Central memory CD8-positive, alpha-beta T cell (primary cell): Measurements from ENCODE around the gene ALLC.

Experiments
- ATAC-seq: fragments of 150-1000 bp; cut with Tn5 transposase; replicated peaks from 2 replicates; pipeline ENCODE4 v1.10.0; 2022; ENCODE audit warnings: mild to moderate bottlenecking, moderate FRiP score, moderate number of reproducible peaks; ENCODE audit not compliant: poor library complexity, severe bottlenecking; ENCODE audit errors: extremely low read depth
- DNase-seq, 2 donors: peaks; one replicate each; pipeline ENCODE4 v3.0.0; 2021; ENCODE audit warnings: low spot score in 2 of 2
- H3K27ac Mint-ChIP-seq: one replicate; pipeline ENCODE4 v1.8.0; 2022; ENCODE audit warnings: low read depth, mild to moderate bottlenecking, moderate library complexity, mixed read lengths
- H3K27me3 Mint-ChIP-seq: one replicate; pipeline ENCODE4 v1.8.0; 2022; ENCODE audit warnings: mixed read lengths
- H3K36me3 Mint-ChIP-seq: one replicate; pipeline ENCODE4 v1.8.0; 2022; ENCODE audit warnings: mild to moderate bottlenecking, moderate library complexity, mixed read lengths; ENCODE audit not compliant: insufficient read depth
- H3K4me1 Mint-ChIP-seq: one replicate; pipeline ENCODE4 v1.8.0; 2022; ENCODE audit warnings: mixed read lengths
- H3K4me3 Mint-ChIP-seq: one replicate; pipeline ENCODE4 v1.8.0; 2022; ENCODE audit warnings: mild to moderate bottlenecking, moderate library complexity, mixed read lengths
- H3K9me3 Mint-ChIP-seq: one replicate; pipeline ENCODE4 v1.8.0; 2022; ENCODE audit warnings: mixed read lengths

The ALLC gene

DNA sequence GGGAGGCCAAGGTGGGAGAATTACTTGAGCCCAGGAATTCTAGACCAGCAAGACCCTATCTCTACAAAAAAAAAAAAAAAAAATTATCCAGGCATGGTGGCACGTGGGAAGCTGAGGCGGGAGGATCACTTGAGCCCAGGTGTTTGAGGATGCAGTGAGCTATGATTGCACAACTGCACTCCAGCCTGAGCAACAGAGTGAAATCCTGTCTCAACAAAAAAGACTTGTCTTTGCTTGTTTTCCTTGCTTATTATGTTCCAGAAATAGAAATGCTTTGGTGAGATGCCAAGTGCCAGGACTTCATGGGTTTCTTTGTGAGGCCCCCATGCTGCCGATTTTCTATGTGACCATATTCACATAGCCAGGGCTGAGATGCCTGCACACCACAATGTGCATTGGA is 54.4 kb downstream of the ALLC start:
- H3K27ac Mint-ChIP-seq = no peak overlapping the region
- no peaks in the 10 kb centered on the region for H3K36me3 Mint-ChIP-seq
- no peak overlapping the region for H3K4me3 Mint-ChIP-seq
- ATAC-seq = no peak
- peaks cover 8% of the 10 kb centered on the region for H3K27me3 Mint-ChIP-seq
- DNase-seq = no peak
- no peaks in the 10 kb centered on the region for H3K9me3 Mint-ChIP-seq
- H3K4me1 Mint-ChIP-seq = no peaks in the 10 kb centered on the region

DNA sequence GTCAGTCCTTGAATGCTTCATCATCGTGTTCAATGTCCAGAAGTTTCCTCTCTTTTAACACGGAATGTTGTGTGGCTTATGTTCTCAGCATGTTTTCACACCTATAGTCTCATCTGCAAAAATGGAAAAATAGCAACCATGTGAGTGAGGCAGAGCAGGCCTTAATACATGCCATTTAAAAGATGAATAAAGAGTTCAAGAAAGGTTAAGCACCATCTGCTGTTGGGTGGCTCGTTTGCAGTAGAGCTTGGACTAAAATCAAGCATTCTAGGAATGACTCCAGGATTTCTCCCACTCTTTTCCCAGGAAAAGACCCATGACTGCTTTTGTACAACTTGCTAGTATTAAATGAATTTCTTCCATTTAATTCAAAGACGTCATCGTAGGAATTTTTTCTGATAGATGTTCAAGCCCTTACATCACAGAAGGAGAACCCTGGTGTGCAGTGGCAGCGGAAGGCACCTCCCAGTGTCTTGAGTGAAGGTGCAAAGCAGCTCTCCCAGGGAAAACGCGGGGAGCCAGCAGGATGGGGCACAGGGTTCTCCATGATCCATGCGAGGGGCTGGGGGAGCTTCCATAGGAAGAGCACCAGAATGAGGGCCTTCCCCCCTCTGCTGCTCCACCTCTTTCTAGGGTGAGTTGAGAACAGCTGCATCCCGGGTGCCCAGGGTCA is 55.0 kb downstream of the ALLC start:
- H3K27me3 Mint-ChIP-seq = peaks cover 8% of the 10 kb centered on the region
- H3K4me1 Mint-ChIP-seq = no peaks in the 10 kb centered on the region
- H3K36me3 Mint-ChIP-seq = no peaks in the 10 kb centered on the region
- no peaks in the 10 kb centered on the region for H3K9me3 Mint-ChIP-seq
- ATAC-seq (no peak), DNase-seq (no peak)
- H3K27ac Mint-ChIP-seq = no peak overlapping the region
- no peak overlapping the region for H3K4me3 Mint-ChIP-seq

DNA sequence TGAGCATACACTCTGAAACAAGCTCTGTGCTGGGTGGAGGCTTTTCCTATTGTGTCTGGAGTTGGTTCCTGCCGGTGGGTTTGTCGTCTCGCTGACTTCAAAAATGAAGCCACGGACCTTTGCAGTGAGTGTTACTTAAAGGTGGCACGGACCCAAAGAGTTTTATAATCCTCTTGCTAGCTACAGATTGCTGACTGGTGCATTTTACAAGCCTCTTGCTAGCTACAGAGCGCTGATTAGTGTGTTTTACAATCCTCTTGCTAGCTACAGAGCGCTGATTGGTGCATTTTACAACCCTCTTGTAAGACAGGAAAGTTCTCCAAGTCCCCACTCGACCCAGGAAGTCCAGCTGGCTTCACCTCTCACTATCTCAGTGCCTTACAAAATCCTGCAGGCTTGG is 60.7 kb downstream of the ALLC start:
- H3K27me3 Mint-ChIP-seq = peaks cover 17% of the 10 kb centered on the region

DNA sequence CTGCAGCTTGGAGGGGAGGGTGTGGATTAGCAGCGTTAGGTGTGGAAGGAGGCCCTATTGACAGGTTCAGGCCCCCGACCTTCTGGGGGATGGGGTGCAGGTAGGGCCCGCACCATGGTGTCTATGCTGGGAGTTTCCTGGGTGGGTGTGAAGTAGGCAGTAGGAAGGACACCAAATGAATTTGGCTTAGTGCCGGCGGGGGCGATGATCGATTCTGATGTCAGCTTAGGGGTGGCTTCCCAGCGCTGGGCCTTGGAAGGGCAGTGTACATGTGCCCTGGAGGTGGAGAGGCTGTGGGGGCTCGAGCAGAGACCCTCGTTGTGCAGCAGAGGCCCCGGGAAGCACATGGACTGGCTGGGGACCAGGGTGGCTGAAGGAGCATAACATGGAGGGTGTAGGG is 67.0 kb downstream of the ALLC start:
- H3K27ac Mint-ChIP-seq = no peak overlapping the region
- ATAC-seq = no peak
- peaks cover 2% of the 10 kb centered on the region for H3K36me3 Mint-ChIP-seq
- no peaks in the 10 kb centered on the region for H3K9me3 Mint-ChIP-seq
- H3K4me1 Mint-ChIP-seq = no peaks in the 10 kb centered on the region
- no peak overlapping the region for H3K4me3 Mint-ChIP-seq
- H3K27me3 Mint-ChIP-seq = peaks cover 59% of the 10 kb centered on the region
- no peak for DNase-seq

More for the DNA sequence above, 60.7 kb downstream of the ALLC start:
- Mint-ChIP-seq H3K36me3 (no peaks in the 10 kb centered on the region), H3K4me3 (no peak overlapping the region), H3K9me3 (no peaks in the 10 kb centered on the region), H3K4me1 (no peaks in the 10 kb centered on the region), H3K27ac (no peak overlapping the region)
- ATAC-seq (no peak), DNase-seq (no peak)

DNA sequence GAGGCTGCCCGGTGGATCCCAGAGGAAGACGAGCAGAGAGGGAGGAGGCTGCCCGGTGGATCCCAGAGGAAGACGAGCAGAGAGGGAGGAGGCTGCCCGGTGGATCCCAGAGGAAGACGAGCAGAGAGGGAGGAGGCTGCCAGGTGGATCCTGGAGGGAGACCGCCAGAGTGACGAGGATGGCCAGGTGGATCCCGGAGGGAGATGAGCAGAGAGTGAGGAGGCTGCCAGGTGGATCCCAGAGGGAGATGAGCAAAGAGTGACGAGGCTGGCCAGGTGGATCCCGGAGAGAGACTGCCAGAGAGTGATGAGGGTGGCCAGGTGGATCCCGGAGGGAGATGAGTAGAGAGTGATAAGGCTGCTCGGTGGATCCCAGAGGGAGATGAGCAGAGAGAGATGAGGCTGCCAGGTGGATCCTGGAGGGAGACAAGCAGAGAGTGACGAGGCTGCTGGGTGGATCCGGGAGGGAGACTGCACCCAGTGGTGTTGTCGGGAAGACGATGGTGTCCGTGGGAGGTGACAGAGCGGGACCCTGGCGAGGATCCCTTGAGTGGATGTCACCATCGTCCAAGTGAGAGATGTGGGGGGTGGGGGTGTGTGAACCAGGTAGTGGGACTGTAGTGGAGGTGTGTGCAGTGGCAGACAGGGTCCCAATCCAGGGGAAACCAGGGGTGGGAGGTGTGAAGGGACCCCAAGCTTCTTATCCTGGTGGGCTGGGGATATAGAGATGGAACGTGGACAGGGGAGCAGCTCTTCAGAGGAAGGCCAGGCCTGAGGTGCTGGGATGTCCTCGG is 67.7 kb downstream of the ALLC start:
- Mint-ChIP-seq H3K4me3 (no peak overlapping the region), H3K9me3 (no peaks in the 10 kb centered on the region), H3K4me1 (no peaks in the 10 kb centered on the region), H3K27ac (no peak overlapping the region), H3K36me3 (peaks cover 2% of the 10 kb centered on the region), H3K27me3 (peaks cover 61% of the 10 kb centered on the region)
- DNase-seq (no peak), ATAC-seq (peak; percentile 10)

DNA sequence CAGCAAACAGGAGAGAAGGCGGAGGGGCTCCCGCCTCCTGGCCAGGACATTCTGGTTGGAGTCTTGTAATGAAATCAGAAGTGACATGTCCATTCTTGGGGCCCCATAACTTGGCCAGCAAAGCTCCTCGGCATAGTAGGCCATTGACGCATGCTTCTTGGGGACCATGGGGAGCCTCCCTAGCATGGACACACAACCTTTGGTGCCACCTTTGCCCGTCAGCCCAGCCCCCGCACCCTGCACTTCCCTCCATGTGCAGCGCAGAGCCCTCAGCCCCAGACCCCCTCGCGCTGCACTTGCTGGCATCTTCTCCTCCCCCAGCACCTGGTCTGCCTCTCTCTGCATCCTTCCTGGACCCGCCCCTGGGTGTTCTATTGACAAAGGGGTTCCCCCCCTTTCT is 68.5 kb downstream of the ALLC start:
- no peak overlapping the region for H3K4me3 Mint-ChIP-seq
- H3K36me3 Mint-ChIP-seq = peaks cover 2% of the 10 kb centered on the region
- no peak overlapping the region for H3K27ac Mint-ChIP-seq
- ATAC-seq = no peak
- no peaks in the 10 kb centered on the region for H3K4me1 Mint-ChIP-seq
- peaks cover 63% of the 10 kb centered on the region for H3K27me3 Mint-ChIP-seq
- DNase-seq = no peak
- H3K9me3 Mint-ChIP-seq = no peaks in the 10 kb centered on the region

DNA sequence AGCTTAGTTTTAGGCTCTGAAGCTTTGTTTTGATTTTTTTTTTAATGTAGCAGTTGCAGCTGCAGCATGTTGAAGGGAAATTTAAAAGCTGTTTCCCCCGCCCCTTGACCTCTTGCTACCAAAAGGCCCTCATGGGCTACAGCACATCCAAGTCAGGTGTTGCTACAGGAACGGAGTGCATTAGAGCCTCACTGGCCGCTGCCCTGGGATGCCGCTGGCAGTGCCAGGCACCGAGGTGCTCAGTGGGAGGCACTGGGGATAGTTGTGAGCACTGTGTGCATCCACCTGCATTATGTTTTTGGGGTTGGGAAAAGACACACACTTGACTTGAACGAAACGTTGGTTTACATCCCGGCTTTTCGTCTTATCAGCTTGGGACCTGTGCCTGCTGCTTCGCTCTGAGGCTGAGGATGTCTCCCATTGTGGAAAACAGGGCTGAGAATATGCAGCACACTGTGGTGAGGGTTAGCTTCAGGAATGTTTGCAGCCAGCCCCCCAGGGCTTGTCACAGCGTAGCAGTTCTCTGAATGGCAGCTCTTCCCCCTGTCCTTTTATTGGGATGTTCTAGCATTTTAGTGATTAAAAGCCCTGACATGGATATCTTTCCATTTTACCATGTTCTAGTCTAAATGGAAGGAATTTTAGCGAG is 69.5 kb downstream of the ALLC start:
- no peaks in the 10 kb centered on the region for H3K4me1 Mint-ChIP-seq
- DNase-seq = no peak
- ATAC-seq = no peak
- peaks cover 67% of the 10 kb centered on the region for H3K27me3 Mint-ChIP-seq
- no peak overlapping the region for H3K27ac Mint-ChIP-seq
- no peaks in the 10 kb centered on the region for H3K9me3 Mint-ChIP-seq
- H3K36me3 Mint-ChIP-seq = peaks cover 2% of the 10 kb centered on the region
- no peak overlapping the region for H3K4me3 Mint-ChIP-seq

DNA sequence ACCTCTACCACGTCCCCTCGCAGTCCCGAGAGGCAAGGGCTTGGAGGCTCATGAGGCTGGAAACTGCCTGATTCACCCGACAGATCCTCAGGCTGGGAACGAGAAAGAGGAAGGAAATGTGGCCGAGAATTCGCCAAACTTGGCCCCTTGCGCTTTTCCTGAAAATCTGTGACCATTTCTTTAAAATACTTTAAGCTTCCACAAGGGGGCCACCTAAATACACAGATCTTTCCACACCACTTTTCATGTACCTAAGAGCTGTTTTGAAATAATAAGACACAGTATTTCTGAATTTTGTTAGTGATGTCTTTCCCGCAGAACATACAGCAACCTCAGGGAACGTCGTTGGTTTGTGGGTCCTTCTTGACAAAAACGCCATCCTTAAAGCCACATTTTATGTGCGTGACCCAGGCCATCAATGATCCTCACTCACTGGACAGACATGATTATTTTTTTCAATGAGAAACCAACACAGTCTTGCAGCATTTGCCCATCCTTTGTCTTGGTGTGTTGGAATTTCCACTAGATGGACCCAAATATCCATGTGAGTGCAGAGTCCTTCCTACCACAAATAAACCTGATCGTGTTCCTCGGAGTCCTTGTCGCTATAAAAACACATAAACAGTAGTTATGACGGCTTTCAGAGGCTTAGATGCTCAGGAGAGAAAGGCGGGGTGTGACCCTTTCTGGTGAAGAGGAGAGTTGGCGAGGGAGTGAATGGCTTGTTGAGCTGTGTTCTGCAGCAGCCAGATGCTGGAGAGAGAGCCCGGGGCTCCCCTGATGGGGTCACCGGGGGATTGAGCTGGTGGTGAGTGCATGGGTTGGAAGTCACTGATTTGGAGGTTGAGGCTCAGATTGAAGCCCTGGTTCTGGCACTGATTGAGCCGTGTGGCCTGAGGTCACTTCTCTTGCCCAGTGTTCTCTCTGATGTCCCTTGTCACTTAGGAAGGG is 70.4 kb downstream of the ALLC start:
- no peak overlapping the region for H3K27ac Mint-ChIP-seq
- H3K36me3 Mint-ChIP-seq = peaks cover 2% of the 10 kb centered on the region
- no peaks in the 10 kb centered on the region for H3K4me1 Mint-ChIP-seq
- H3K9me3 Mint-ChIP-seq = no peaks in the 10 kb centered on the region
- DNase-seq = no peak
- H3K27me3 Mint-ChIP-seq = peaks cover 58% of the 10 kb centered on the region
- H3K4me3 Mint-ChIP-seq = no peak overlapping the region
- no peak for ATAC-seq

DNA sequence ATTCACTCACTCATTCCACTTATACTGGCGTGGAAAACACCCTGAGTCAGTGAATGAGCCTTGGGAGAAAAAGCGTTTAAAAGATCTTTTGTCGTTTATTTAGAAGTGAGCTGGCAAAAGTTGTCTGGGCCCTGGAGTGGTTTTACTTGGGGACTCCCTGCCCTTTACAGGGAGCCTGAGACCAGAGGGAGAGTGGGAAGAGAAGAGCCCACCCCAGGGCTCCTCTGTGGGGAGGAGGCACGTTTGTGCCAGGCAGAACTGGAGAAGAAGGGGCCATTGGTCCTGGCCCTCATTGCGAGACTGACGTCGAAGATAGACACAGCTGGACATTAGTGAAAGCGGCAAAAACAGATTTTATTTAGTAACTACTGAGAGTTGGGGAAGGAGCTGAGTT is 71.1 kb downstream of the ALLC start:
- DNase-seq (no peak), ATAC-seq (no peak)
- Mint-ChIP-seq H3K4me1 (no peaks in the 10 kb centered on the region), H3K36me3 (peaks cover 2% of the 10 kb centered on the region), H3K27me3 (peaks cover 56% of the 10 kb centered on the region), H3K27ac (no peak overlapping the region), H3K4me3 (no peak overlapping the region), H3K9me3 (no peaks in the 10 kb centered on the region)

DNA sequence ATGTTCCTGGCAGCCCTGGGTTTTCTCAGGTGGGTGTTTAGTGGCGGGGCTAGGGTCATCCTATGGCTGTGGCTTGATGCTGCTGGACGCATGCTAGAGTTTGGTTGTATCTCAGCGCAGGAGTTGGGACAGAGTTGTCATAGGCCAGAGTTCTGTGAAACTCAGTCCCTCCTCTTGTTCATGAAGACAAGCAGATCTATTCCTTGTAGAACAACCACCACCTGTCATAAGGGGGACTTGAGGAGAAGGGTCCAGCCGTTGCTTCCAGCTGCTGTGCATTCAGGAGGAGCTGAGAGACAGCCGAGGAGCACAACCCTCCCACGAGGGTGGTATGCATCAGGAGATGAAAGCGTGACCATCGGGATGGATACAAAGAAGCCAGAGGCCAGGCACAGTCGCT is 71.8 kb downstream of the ALLC start:
- DNase-seq = no peak

DNA sequence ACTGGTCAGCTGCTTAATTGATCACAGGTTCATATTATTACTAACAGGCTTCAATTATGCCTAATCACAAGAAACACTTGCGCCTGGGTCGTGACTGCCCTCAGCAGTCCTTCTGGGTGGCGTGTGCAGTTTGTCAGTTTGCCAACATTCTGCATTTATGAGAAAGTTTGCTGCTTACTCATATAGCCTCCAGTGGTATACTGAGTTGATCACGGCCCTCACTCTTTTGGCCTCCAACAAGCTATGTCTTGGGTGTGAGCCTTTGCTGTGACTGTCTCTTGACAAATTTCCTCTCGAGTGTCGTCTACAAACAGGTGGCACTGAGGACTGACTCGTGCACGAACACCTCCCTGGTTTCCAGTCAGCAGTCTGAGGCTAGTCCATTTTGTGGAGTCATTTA is 72.6 kb downstream of the ALLC start:
- Mint-ChIP-seq H3K4me3 (no peak overlapping the region), H3K9me3 (no peaks in the 10 kb centered on the region), H3K4me1 (no peaks in the 10 kb centered on the region), H3K36me3 (peaks cover 2% of the 10 kb centered on the region), H3K27ac (no peak overlapping the region), H3K27me3 (peaks cover 48% of the 10 kb centered on the region)
- ATAC-seq (no peak), DNase-seq (no peak)

More for the DNA sequence above, 71.8 kb downstream of the ALLC start:
- no peaks in the 10 kb centered on the region for H3K4me1 Mint-ChIP-seq
- no peak overlapping the region for H3K27ac Mint-ChIP-seq
- no peak for ATAC-seq
- peaks cover 2% of the 10 kb centered on the region for H3K36me3 Mint-ChIP-seq
- no peaks in the 10 kb centered on the region for H3K9me3 Mint-ChIP-seq
- no peak overlapping the region for H3K4me3 Mint-ChIP-seq
- H3K27me3 Mint-ChIP-seq = peaks cover 56% of the 10 kb centered on the region

DNA sequence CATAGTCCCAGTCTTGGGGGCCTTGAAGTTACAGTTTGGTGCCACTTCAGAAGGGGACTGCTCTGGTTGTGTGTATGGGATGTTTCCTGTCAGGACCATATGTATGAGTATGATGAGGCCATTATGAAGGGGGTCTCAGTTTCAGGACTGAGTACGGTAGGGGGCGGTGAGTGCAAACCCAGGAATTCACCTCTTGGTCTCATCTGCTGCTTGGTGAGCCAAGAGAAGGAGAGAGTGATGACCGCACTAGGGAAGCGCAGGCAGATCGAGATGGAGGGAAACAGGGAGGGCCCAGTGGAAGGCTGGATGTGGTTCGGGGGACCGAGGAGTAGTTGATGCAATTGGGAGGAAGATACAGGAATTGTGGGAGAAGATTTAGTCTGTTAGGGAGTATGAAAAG is 73.8 kb downstream of the ALLC start:
- DNase-seq (no peak), ATAC-seq (no peak)
- peaks cover 2% of the 10 kb centered on the region for H3K36me3 Mint-ChIP-seq
- H3K9me3 Mint-ChIP-seq = no peaks in the 10 kb centered on the region
- H3K27me3 Mint-ChIP-seq = peaks cover 43% of the 10 kb centered on the region
- no peak overlapping the region for H3K27ac Mint-ChIP-seq
- H3K4me1 Mint-ChIP-seq = no peaks in the 10 kb centered on the region
- no peak overlapping the region for H3K4me3 Mint-ChIP-seq
